ENCODE results near the gene SHTN1.

SHTN1 gene

GRCh38 chr10:116984202-116984990 is 20.6 kb downstream of the SHTN1 start:
- no peak for DNase-seq

- DNase-seq: no peak
Measured at GRCh38 chr10:116980041-116980440, 24.9 kb downstream of the SHTN1 start.

- no peak for DNase-seq
Measured at GRCh38 chr10:116978901-116979300, 26.1 kb downstream of the SHTN1 start.

GRCh38 chr10:116974456-116975005 is 30.5 kb downstream of the SHTN1 start:
- peak; percentile 14 for DNase-seq

- no peak for DNase-seq
Measured at GRCh38 chr10:116973946-116974455, 31.0 kb downstream of the SHTN1 start.

GRCh38 chr10:116973371-116973905 is 31.5 kb downstream of the SHTN1 start:
- no peak for DNase-seq

- peak; percentile 22 for DNase-seq
Measured at GRCh38 chr10:116972131-116972530, 32.9 kb downstream of the SHTN1 start.

- no peak for DNase-seq
Measured at GRCh38 chr10:116970050-116970449, 34.9 kb downstream of the SHTN1 start.

- DNase-seq: no peak
Measured at GRCh38 chr10:116968331-116968730, 36.7 kb downstream of the SHTN1 start.

GRCh38 chr10:116961406-116962251 is 43.4 kb downstream of the SHTN1 start:
- peak; percentile 57 for DNase-seq

GRCh38 chr10:116960066-116960776 is 44.8 kb downstream of the SHTN1 start:
- DNase-seq: no peak

- DNase-seq: no peak
Measured at GRCh38 chr10:116952729-116953128, 52.3 kb downstream of the SHTN1 start.

- DNase-seq: no peak
Measured at GRCh38 chr10:116948530-116948870, 56.5 kb downstream of the SHTN1 start.

GRCh38 chr10:116947841-116948529 is 57.0 kb downstream of the SHTN1 start:
- no peak for DNase-seq

- DNase-seq: no peak
Measured at GRCh38 chr10:116944911-116945310, 60.1 kb downstream of the SHTN1 start.

- no peak for DNase-seq
Measured at GRCh38 chr10:116931806-116932205, 73.2 kb downstream of the SHTN1 start.

- DNase-seq: no peak
Measured at GRCh38 chr10:116926426-116926825, 78.6 kb downstream of the SHTN1 start.

- no peak for DNase-seq
Measured at GRCh38 chr10:116925056-116925455, 79.9 kb downstream of the SHTN1 start.

GRCh38 chr10:116919706-116920105 is 85.3 kb downstream of the SHTN1 start:
- DNase-seq: no peak

- DNase-seq: no peak
Measured at GRCh38 chr10:116919164-116919563, 85.8 kb downstream of the SHTN1 start.

- no peak for DNase-seq
Measured at GRCh38 chr10:116918583-116918982, 86.4 kb downstream of the SHTN1 start.

- DNase-seq: no peak
Measured at GRCh38 chr10:116917481-116917880, 87.5 kb downstream of the SHTN1 start.
